Breast epithelium (tissue), 4 donors: ENCODE results near the gene NANOS2. TPM values are rescaled to one million over a fixed set of nuclear protein-coding genes. Genes with fewer than 3 reads are reported as not detected.

Experiments used
- DNase-seq, 2 donors: peaks; one replicate each; pipeline ENCODE4 v3.0.0-alpha.2; 2019; ENCODE audit warnings: low spot score in 2 of 2
- H3K27ac ChIP-seq, 2 donors: fragments of 200-600 bp; sonication (generic) in 1 of 2; one replicate each; pipeline ENCODE4 v1.5.1; 2016 to 2019; ENCODE audit warnings: mild to moderate bottlenecking in 1 of 2
- H3K27me3 ChIP-seq, 2 donors: fragments of 200-600 bp; sonication (generic) in 1 of 2; one replicate each; pipeline versions ENCODE4 v1.5.1 to v1.6.0; 2017 to 2019; ENCODE audit warnings: control low read depth in 1 of 2, mild to moderate bottlenecking in 1 of 2
- H3K36me3 ChIP-seq: fragments of 200-600 bp; one replicate; pipeline ENCODE4 v1.5.1; 2019
- H3K4me1 ChIP-seq, 2 donors: fragments of 200-600 bp; sonication (generic); one replicate each; pipeline ENCODE4 v1.5.1; 2016 to 2019; ENCODE audit warnings: control low read depth in 1 of 2
- H3K4me3 ChIP-seq, 3 donors: fragments of 200-600 bp; sonication (generic); 1 replicate in 2 of 3; 2 replicates in 1 of 3; pipeline ENCODE4 v1.5.1; 2016 to 2019; ENCODE audit warnings: mild to moderate bottlenecking in 3 of 3, moderate library complexity in 2 of 3
- H3K9me3 ChIP-seq, 2 donors: fragments of 200-600 bp; sonication (generic) in 1 of 2; one replicate each; pipeline ENCODE4 v1.5.1; 2016 to 2019; ENCODE audit warnings: control low read depth in 1 of 2
- POLR2A ChIP-seq: fragments of 450-650 bp; IDR thresholded peaks from one replicate; pipeline ENCODE4 v1.6.1; 2016; ENCODE audit warnings: antibody characterized with exemption, mild to moderate bottlenecking, moderate library complexity
- POLR2AphosphoS5 ChIP-seq, 3 donors: sonication (generic); formaldehyde crosslinking; IDR thresholded peaks; one replicate each; pipeline ENCODE4 v1.6.1; 2017; ENCODE audit warnings: antibody characterized with exemption in 3 of 3
- intact Hi-C: fragments of 100-400 bp; cut with DNase I; formaldehyde crosslinking; loops from one replicate; pipeline ENCODE4 v1.15.1; 2023; ENCODE audit warnings: low total_unique reads
- total RNA-seq, 3 donors: library from RNA; depleted of rRNA; stranded (reverse); fragments of >200 nt; gene quantifications; one replicate each; pipeline ENCODE4 v1.1.0, GENCODE V29; 2016
- TF ChIP-seq, protein P1 (sequence below), 3 donors: fragments of 450-650 bp; IDR thresholded peaks; one replicate each; pipeline ENCODE4 v1.5.1; 2016 to 2017; ENCODE audit warnings: antibody characterized with exemption in 3 of 3, mild to moderate bottlenecking in 3 of 3, moderate library complexity in 3 of 3

NANOS2 gene
- total RNA-seq, 3 donors from 2014 or later = not detected

DNA sequence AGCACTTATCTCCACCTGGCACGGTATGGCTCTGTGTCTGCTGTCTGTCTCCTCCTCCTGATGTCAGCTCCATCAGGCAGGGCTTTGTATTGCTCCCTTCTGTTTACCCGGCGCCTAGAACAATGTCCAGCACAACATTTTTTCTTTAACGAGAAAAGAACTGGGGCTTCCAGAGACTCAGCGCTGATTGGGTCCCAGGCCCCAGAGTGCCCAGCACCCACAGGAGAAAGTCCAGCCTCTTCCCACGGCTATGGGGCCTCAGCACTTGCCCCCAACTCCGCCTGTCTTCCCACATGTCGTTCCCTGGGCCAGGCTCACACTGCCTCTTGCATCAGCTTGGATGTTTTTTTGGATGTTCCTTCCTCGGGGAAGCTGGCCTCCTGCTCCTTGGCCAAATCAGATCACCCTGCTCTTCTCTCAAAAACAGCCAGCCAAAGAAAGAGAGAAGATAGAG is 19.0 kb downstream of the NANOS2 start:
- Histone ChIP-seq H3K36me3 (no peaks in the 10 kb centered on the region), H3K9me3 (no peaks in the 10 kb centered on the region), H3K27me3 (no peaks in the 10 kb centered on the region), H3K4me3 (no peak overlapping the region), H3K27ac (peak overlapping the region in 1 of 2 donors; percentile 74), H3K4me1 (no peaks in the 10 kb centered on the region)
- no peak for TF ChIP-seq POLR2A
- TF ChIP-seq POLR2AphosphoS5 (IDR thresholded peaks at IDR 0.05) = no peak
- TF ChIP-seq, protein P1, sequence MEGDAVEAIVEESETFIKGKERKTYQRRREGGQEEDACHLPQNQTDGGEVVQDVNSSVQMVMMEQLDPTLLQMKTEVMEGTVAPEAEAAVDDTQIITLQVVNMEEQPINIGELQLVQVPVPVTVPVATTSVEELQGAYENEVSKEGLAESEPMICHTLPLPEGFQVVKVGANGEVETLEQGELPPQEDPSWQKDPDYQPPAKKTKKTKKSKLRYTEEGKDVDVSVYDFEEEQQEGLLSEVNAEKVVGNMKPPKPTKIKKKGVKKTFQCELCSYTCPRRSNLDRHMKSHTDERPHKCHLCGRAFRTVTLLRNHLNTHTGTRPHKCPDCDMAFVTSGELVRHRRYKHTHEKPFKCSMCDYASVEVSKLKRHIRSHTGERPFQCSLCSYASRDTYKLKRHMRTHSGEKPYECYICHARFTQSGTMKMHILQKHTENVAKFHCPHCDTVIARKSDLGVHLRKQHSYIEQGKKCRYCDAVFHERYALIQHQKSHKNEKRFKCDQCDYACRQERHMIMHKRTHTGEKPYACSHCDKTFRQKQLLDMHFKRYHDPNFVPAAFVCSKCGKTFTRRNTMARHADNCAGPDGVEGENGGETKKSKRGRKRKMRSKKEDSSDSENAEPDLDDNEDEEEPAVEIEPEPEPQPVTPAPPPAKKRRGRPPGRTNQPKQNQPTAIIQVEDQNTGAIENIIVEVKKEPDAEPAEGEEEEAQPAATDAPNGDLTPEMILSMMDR (IDR thresholded peaks at IDR 0.05) = no peak
- intact Hi-C loops = no loop called here
- DNase-seq = no peak

- no peak for DNase-seq
- no peak overlapping the region for H3K27ac ChIP-seq
- H3K27me3 ChIP-seq = no peaks in the 10 kb centered on the region
- H3K4me1 ChIP-seq = no peaks in the 10 kb centered on the region
- no peaks in the 10 kb centered on the region for H3K9me3 ChIP-seq
- intact Hi-C loops = no loop called here
- TF ChIP-seq POLR2A (no peak), POLR2AphosphoS5 (IDR thresholded peaks at IDR 0.05) (no peak)
- TF ChIP-seq, protein P1 (IDR thresholded peaks at IDR 0.05) = no peak
- no peak overlapping the region for H3K4me3 ChIP-seq
- H3K36me3 ChIP-seq = no peaks in the 10 kb centered on the region
Measured at GRCh38 chr19:45890877-45891276, 23.7 kb downstream of the NANOS2 start.

DNA sequence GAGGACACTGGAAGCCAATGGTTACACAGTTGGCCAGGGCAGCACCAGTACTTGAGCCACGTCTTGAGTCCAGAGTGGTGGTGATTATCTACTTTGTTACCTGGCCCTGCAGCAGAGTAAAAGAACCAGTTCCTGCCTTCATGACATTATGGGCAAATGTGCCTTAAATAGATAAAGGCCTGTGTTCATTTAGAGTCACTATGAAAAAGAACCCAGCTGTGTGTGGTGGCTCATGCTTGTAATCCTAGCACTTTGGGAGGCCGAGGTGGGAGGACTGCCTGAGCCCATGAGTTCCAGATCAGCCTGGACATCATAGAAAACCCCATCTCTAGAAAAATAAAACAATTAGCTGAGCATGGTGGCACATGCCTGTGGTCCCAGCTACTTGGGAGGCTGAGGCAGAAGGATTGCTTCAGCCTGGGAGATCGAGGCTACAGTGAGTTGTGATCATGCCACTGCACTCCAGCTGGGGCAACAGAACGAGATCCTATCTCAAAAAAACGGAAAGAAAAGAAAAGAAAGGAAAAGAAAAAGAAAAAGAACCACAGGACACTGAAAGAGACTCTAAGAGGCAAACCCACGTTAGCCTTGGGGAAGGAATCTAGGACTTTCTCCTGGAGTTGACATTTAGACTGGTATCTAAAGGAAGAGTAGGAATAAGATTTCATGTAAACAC is 25.2 kb downstream of the NANOS2 start:
- Histone ChIP-seq H3K36me3 (no peaks in the 10 kb centered on the region), H3K4me1 (peaks cover 7 to 8% of the 10 kb centered on the region in 2 donors), H3K27ac (no peak overlapping the region), H3K9me3 (no peaks in the 10 kb centered on the region), H3K4me3 (no peak overlapping the region), H3K27me3 (peaks cover 0 to 2% of the 10 kb centered on the region in 2 donors)
- TF ChIP-seq, protein P1 (IDR thresholded peaks at IDR 0.05) = no peak
- no peak for TF ChIP-seq POLR2AphosphoS5 (IDR thresholded peaks at IDR 0.05)
- no peak for TF ChIP-seq POLR2A
- DNase-seq = no peak
- intact Hi-C loops = loop anchor here (2.0 kb wide), 1 partner anchor 119 kb away; no protein-coding TSS in a partner anchor

DNA sequence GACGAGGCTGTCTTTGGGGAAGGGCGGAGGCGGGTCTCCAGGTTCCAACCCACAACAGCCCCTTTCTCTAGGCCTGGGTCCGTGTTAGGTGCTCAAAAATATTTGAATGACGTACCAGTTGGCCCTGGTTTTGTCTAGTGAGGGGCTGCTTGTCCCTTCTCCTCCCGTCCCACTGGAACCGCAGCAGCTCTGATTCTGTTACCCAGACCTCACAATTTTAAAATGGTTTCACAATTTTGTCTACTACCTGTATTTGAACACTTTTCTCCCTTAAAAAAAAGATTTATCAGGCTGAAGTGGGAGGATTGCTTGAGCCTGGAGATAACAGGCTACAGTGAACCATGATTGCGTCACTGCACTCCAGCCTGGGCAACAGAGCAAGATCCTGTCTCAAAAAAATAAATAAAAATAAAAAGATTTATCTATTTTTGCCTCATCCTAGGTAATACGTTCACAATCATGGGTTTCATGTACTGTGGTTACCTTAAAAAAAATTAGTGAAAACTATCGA is 27.3 kb downstream of the NANOS2 start:
- Histone ChIP-seq H3K9me3 (no peaks in the 10 kb centered on the region), H3K27me3 (peaks cover 0 to 2% of the 10 kb centered on the region in 2 donors), H3K27ac (peak overlapping the region; percentile 91 to 92), H3K4me3 (peak overlapping the region; percentile 80 to 86 (median 84)), H3K36me3 (no peaks in the 10 kb centered on the region), H3K4me1 (peaks cover 16 to 22% of the 10 kb centered on the region in 2 donors)
- TF ChIP-seq, protein P1 (IDR thresholded peaks at IDR 0.05) = no peak
- TF ChIP-seq POLR2A (no peak), POLR2AphosphoS5 (IDR thresholded peaks at IDR 0.05) (no peak)
- intact Hi-C loops = no loop called here
- DNase-seq = no peak

- TF ChIP-seq POLR2A (peak; percentile 63), POLR2AphosphoS5 (IDR thresholded peaks at IDR 0.05) (peak; percentile 63 to 91 (median 78))
- TF ChIP-seq, protein P1 (IDR thresholded peaks at IDR 0.05) = no peak
- no peaks in the 10 kb centered on the region for H3K9me3 ChIP-seq
- H3K27me3 ChIP-seq = peaks cover 0 to 2% of the 10 kb centered on the region in 2 donors
- H3K36me3 ChIP-seq = no peaks in the 10 kb centered on the region
- intact Hi-C loops = no loop called here
- peak overlapping the region; percentile 80 to 86 (median 84) for H3K4me3 ChIP-seq
- peak overlapping the region; percentile 91 to 92 for H3K27ac ChIP-seq
- peaks cover 16 to 22% of the 10 kb centered on the region in 2 donors for H3K4me1 ChIP-seq
- peak; percentile 86 to 89 for DNase-seq
Measured at GRCh38 chr19:45886427-45887199, 28.0 kb downstream of the NANOS2 start.
